ENCODE data around the gene HSP90AB1. TPM values are rescaled to one million over a fixed set of nuclear protein-coding genes. Genes with fewer than 3 reads are reported as not detected.

The HSP90AB1 gene
- total and polyA plus RNA-seq, 9 of the 15 experiments (the other 6 are each of a cell fraction or from before 2014, with no cell fraction given) = 1,780 to 3,358 (median 2,262) TPM

DNA sequence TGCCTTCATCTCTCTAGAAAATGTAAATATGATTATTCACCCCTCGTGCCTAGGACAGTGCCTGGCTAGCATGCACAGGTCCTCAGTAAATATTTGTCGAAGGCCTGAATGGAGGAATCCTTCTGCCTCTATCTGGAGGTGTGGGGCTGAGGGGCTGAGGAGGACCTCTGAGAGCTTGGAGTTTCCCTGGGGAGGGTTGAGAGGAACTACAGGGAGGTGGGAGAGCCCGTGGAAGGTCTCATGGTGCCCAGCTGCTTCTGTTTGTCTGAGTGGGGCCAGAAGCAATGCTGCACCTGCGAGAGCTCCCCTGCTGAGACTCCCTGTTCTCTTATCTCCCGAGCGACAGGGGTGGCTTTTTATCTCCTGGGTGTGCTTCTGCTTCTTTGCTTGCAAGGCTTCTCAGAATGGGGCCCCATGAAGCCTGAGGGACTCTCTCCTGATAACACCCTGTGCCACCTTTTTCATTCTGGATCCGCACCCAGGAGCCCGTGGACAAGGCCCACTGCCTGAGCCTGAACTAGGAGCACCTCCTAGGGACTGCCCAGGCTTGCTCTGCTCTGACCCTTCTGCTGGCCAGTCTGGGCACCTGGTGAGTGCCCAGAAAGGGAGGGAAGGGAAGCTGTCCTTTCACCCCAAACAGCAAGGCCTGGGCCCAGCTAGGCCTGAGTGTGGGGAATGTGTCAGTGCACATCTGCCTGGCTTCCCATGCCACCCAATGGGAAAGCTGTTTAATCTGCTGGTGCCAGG is 21.1 kb upstream of the HSP90AB1 start (continued):
- no peak for TF ChIP-seq TAF9B (IDR thresholded peaks at IDR 0.05; ENCODE audit: partially characterized antibody)
- no peak for TF ChIP-seq RFX7 (CRISPR knock-in tag; IDR thresholded peaks at IDR 0.05)
- TF ChIP-seq HIVEP1 (CRISPR knock-in tag; IDR thresholded peaks at IDR 0.05) = 0 out of 2 replicates have a peak, but pooled peaks have one; percentile 6
- TF ChIP-seq MTA1 (IDR thresholded peaks at IDR 0.05; ENCODE audit: borderline replicate concordance) = 0 out of 2 replicates have a peak, but pooled peaks have one; percentile 73
- TF ChIP-seq, protein P1, sequence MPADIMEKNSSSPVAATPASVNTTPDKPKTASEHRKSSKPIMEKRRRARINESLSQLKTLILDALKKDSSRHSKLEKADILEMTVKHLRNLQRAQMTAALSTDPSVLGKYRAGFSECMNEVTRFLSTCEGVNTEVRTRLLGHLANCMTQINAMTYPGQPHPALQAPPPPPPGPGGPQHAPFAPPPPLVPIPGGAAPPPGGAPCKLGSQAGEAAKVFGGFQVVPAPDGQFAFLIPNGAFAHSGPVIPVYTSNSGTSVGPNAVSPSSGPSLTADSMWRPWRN (IDR thresholded peaks at IDR 0.05; ENCODE audit: low read depth) = peak; percentile 65; the same call in 1 of the 2 replicates
- peak; percentile 57; the same call in 1 of the 2 replicates for TF ChIP-seq CREB1 (IDR thresholded peaks at IDR 0.05)
- 0 out of 2 replicates have a peak, but pooled peaks have one; percentile 28 for TF ChIP-seq CREB1 (CRISPR knock-in tag; IDR thresholded peaks at IDR 0.05)
- TF ChIP-seq, protein P2, sequence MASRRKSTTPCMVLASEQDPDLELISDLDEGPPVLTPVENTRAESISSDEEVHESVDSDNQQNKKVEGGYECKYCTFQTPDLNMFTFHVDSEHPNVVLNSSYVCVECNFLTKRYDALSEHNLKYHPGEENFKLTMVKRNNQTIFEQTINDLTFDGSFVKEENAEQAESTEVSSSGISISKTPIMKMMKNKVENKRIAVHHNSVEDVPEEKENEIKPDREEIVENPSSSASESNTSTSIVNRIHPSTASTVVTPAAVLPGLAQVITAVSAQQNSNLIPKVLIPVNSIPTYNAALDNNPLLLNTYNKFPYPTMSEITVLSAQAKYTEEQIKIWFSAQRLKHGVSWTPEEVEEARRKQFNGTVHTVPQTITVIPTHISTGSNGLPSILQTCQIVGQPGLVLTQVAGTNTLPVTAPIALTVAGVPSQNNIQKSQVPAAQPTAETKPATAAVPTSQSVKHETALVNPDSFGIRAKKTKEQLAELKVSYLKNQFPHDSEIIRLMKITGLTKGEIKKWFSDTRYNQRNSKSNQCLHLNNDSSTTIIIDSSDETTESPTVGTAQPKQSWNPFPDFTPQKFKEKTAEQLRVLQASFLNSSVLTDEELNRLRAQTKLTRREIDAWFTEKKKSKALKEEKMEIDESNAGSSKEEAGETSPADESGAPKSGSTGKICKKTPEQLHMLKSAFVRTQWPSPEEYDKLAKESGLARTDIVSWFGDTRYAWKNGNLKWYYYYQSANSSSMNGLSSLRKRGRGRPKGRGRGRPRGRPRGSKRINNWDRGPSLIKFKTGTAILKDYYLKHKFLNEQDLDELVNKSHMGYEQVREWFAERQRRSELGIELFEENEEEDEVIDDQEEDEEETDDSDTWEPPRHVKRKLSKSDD (conservative IDR thresholded peaks at IDR 0.05; ENCODE audit: low read length) = no peak
- no peak for TF ChIP-seq CHCHD3 (CRISPR knock-in tag; IDR thresholded peaks at IDR 0.05)
- peak; percentile 73 to 88; a peak in 3 of 4 replicates for TF ChIP-seq TBL1XR1 (IDR thresholded peaks at IDR 0.05; ENCODE audit: low read length in 2 of 2)
- no peak for TF ChIP-seq MYBL2 (IDR thresholded peaks at IDR 0.05; ENCODE audit: low read depth)
- TF ChIP-seq MYBL2 (CRISPR knock-in tag; IDR thresholded peaks at IDR 0.05; ENCODE audit: borderline replicate concordance) = no peak
- TF ChIP-seq HMG20B (CRISPR knock-in tag; IDR thresholded peaks at IDR 0.05) = no peak
- no peak; the same call in 1 of the 2 replicates for TF ChIP-seq ZKSCAN8 (CRISPR knock-in tag; IDR thresholded peaks at IDR 0.05)
- no peak for TF ChIP-seq ZSCAN29 (IDR thresholded peaks at IDR 0.05)
- TF ChIP-seq ETV6 (IDR thresholded peaks at IDR 0.05; ENCODE audit: borderline replicate concordance in 1 of 2, low read depth in 2 of 2, low read length in 1 of 2) = 0 out of 4 replicates have a peak, but pooled peaks of 1 of the 2 experiments have one; percentile 20
- TF ChIP-seq ETV6 (CRISPR knock-in tag; IDR thresholded peaks at IDR 0.05; ENCODE audit: borderline replicate concordance) = no peak
- TF ChIP-seq DIDO1 (tag; IDR thresholded peaks at IDR 0.05; ENCODE audit: low read depth) = no peak
- peak; percentile 70; the same call in 1 of the 2 replicates for TF ChIP-seq TCF7 (IDR thresholded peaks at IDR 0.05; ENCODE audit: borderline replicate concordance)
- TF ChIP-seq, protein P3, sequence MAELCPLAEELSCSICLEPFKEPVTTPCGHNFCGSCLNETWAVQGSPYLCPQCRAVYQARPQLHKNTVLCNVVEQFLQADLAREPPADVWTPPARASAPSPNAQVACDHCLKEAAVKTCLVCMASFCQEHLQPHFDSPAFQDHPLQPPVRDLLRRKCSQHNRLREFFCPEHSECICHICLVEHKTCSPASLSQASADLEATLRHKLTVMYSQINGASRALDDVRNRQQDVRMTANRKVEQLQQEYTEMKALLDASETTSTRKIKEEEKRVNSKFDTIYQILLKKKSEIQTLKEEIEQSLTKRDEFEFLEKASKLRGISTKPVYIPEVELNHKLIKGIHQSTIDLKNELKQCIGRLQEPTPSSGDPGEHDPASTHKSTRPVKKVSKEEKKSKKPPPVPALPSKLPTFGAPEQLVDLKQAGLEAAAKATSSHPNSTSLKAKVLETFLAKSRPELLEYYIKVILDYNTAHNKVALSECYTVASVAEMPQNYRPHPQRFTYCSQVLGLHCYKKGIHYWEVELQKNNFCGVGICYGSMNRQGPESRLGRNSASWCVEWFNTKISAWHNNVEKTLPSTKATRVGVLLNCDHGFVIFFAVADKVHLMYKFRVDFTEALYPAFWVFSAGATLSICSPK (IDR thresholded peaks at IDR 0.05; ENCODE audit: borderline replicate concordance) = no peak
- TF ChIP-seq CEBPG (CRISPR knock-in tag; IDR thresholded peaks at IDR 0.05) = no peak
- TF ChIP-seq CEBPG (tag; conservative IDR thresholded peaks at IDR 0.05 in 1 of 2, IDR thresholded peaks at IDR 0.05 in 1 of 2) = no peak
- TF ChIP-seq, protein P4, sequence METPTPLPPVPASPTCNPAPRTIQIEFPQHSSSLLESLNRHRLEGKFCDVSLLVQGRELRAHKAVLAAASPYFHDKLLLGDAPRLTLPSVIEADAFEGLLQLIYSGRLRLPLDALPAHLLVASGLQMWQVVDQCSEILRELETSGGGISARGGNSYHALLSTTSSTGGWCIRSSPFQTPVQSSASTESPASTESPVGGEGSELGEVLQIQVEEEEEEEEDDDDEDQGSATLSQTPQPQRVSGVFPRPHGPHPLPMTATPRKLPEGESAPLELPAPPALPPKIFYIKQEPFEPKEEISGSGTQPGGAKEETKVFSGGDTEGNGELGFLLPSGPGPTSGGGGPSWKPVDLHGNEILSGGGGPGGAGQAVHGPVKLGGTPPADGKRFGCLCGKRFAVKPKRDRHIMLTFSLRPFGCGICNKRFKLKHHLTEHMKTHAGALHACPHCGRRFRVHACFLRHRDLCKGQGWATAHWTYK (CRISPR knock-in tag; IDR thresholded peaks at IDR 0.05) = peak; percentile 74

All from K562 (cell line).